GM18526 (cell line): ENCODE data around the gene ENTREP3.
A peak's percentile ranks its signal among the peaks of the same experiment; 100 is the strongest.

Source experiments
- POLR2A ChIP-seq: IDR thresholded peaks from 3 replicates; pipeline ENCODE4 v1.6.1; 2011; ENCODE audit not compliant: insufficient read length; ENCODE audit errors: extremely low read depth

Gene ENTREP3

GRCh38 chr1:155285631-155286044 is 30.4 kb upstream of the ENTREP3 start:
- TF ChIP-seq POLR2A: no peak

- TF ChIP-seq POLR2A: no peak
These were observed 29.8 kb upstream of the ENTREP3 start for GRCh38 chr1:155285063-155285462.

GRCh38 chr1:155284476-155284875 is 29.2 kb upstream of the ENTREP3 start:
- TF ChIP-seq POLR2A: no peak

- no peak for TF ChIP-seq POLR2A
These were observed 27.3 kb upstream of the ENTREP3 start for GRCh38 chr1:155282488-155283091.

GRCh38 chr1:155279268-155279667 is 24.0 kb upstream of the ENTREP3 start:
- no peak for TF ChIP-seq POLR2A

GRCh38 chr1:155278689-155279160 is 23.4 kb upstream of the ENTREP3 start:
- TF ChIP-seq POLR2A: no peak

- TF ChIP-seq POLR2A: no peak
These were observed 22.8 kb upstream of the ENTREP3 start for GRCh38 chr1:155277902-155278688.

- no peak for TF ChIP-seq POLR2A
These were observed 22.0 kb upstream of the ENTREP3 start, which contains the start of gene HCN3 for GRCh38 chr1:155277070-155277901. Gene HCN3 (plus strand): TSS chr1:155277463. CDS start chr1:155277591, 128 bp downstream.

GRCh38 chr1:155273343-155274245 is 18.3 kb upstream of the ENTREP3 start, which contains the start of gene CLK2:
Gene CLK2 (minus strand): TSS chr1:155273504. CDS start chr1:155270977, 2,527 bp downstream.
- TF ChIP-seq POLR2A: peak; percentile 90

GRCh38 chr1:155272466-155273342 is 17.4 kb upstream of the ENTREP3 start:
- TF ChIP-seq POLR2A: no peak

GRCh38 chr1:155269381-155269780 is 14.1 kb upstream of the ENTREP3 start:
- no peak for TF ChIP-seq POLR2A

- no peak for TF ChIP-seq POLR2A
These were observed 13.3 kb upstream of the ENTREP3 start for GRCh38 chr1:155268630-155269029.

- TF ChIP-seq POLR2A: no peak
These were observed 12.1 kb upstream of the ENTREP3 start for GRCh38 chr1:155267373-155267772.

GRCh38 chr1:155266553-155266952 is 11.3 kb upstream of the ENTREP3 start:
- TF ChIP-seq POLR2A: no peak

- TF ChIP-seq POLR2A: no peak
These were observed 7.8 kb upstream of the ENTREP3 start for GRCh38 chr1:155263067-155263466.
